ENCODE measurements around the gene METTL22. TPM values are rescaled to one million over a fixed set of nuclear protein-coding genes. Genes with fewer than 3 reads are reported as not detected.
A peak's percentile ranks its signal among the peaks of the same experiment; 100 is the strongest.

Gene METTL22
- total RNA-seq, 1 experiment from 2014 or later: 39.8 TPM

DNA sequence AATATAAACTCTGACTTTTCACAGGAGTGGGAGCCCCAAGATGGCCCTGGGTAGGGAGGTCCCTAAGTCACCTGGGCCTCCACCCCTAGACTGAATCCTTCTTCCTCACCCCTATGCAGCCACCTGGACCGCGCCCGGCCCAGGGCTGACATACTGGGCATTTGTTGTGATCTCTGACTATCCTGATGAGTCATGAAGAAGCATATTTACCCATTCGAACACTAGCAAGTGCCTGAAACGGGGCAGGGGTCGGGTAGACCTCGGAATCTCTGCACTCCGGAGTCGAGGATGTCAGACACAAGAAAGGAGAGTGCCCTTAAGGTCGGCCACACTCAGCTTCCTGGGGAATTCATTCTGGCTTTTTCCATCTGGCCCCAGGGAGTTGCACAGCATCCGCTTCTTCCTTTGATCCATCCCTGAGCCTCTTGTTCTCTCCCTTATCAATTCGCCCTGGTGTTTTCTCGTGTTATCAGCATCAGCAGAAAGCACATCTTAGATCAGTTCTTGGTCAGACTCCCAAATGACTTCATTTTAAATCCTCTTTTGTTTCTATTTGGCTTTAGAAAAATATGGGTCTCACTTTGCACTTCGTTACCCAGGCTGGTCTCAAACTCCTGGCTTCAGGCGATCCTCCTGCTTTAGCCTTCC lies 10.4 kb downstream of the METTL22 start:
- Mint-ChIP-seq H3K27me3 (ENCODE audit: insufficient read depth, unreplicated experiment) (no peaks in the 10 kb centered on the region), H3K4me3 (ENCODE audit: unreplicated experiment) (no peak overlapping the region), H3K36me3 (ENCODE audit: insufficient read depth, unreplicated experiment) (peaks cover 48% of the 10 kb centered on the region), H3K27ac (ENCODE audit: unreplicated experiment) (no peak overlapping the region), H3K9me3 (ENCODE audit: unreplicated experiment) (no peaks in the 10 kb centered on the region), H3K4me1 (ENCODE audit: low read depth, unreplicated experiment) (no peaks in the 10 kb centered on the region)
- H3K36me3 ChIP-seq (ENCODE audit: control insufficient read depth, insufficient read depth, low read length): peaks cover 1% of the 10 kb centered on the region; the same call in 1 of the 2 replicates
- H3K27me3 ChIP-seq (replicated peaks; ENCODE audit: control insufficient read depth, insufficient read depth, low read length): no peaks in the 10 kb centered on the region
- H3K9me3 ChIP-seq: no peaks in the 10 kb centered on the region
- H3K4me3 ChIP-seq (ENCODE audit: low read depth, low read length): no peak overlapping the region
- CTCF ChIA-PET: no interaction called here
- intact Hi-C loops (cut with micrococcal nuclease; ENCODE audit: unreplicated experiment): no loop called here
- TF ChIP-seq, protein P1, sequence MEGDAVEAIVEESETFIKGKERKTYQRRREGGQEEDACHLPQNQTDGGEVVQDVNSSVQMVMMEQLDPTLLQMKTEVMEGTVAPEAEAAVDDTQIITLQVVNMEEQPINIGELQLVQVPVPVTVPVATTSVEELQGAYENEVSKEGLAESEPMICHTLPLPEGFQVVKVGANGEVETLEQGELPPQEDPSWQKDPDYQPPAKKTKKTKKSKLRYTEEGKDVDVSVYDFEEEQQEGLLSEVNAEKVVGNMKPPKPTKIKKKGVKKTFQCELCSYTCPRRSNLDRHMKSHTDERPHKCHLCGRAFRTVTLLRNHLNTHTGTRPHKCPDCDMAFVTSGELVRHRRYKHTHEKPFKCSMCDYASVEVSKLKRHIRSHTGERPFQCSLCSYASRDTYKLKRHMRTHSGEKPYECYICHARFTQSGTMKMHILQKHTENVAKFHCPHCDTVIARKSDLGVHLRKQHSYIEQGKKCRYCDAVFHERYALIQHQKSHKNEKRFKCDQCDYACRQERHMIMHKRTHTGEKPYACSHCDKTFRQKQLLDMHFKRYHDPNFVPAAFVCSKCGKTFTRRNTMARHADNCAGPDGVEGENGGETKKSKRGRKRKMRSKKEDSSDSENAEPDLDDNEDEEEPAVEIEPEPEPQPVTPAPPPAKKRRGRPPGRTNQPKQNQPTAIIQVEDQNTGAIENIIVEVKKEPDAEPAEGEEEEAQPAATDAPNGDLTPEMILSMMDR (IDR thresholded peaks at IDR 0.05; ENCODE audit: insufficient read depth in 1 of 2, low read depth in 1 of 2, low read length in 1 of 2, severe bottlenecking in 1 of 2, unreplicated experiment in 1 of 2): no peak
- POLR2A ChIA-PET: no interaction called here
- no peak for DNase-seq
- no peaks in the 10 kb centered on the region for H3K4me1 ChIP-seq
- no TSS peak for BruUV-seq (replicated peaks)

DNA sequence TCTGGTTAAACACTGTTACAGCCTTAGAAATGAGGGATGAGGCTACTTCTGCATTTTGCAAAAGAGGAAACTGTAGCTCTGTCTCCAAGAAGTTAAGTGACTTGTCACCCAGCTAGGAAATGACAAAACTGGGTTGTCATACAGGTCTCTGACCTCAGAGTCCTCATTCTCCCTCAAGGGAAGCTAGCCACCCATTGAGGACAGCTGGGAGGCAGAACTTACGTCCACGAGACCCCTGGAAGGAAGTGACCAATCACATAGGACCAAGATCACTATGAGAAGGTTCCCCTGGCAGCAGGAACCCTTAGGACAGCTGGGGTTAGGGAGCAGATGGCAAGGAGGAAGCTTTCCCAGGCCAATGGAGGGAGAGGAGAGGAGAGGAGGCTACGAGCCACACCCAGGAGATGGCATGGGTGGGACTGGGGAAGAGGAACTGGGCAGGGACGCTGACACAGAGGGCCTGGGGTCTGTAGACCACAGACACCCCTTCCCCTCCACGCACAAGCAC lies 11.2 kb downstream of the METTL22 start:
- H3K4me1 Mint-ChIP-seq (ENCODE audit: low read depth, unreplicated experiment): no peaks in the 10 kb centered on the region
- Histone ChIP-seq H3K9me3 (no peaks in the 10 kb centered on the region), H3K4me1 (no peaks in the 10 kb centered on the region), H3K36me3 (ENCODE audit: control insufficient read depth, insufficient read depth, low read length) (peaks cover 4% of the 10 kb centered on the region), H3K4me3 (ENCODE audit: low read depth, low read length) (no peak overlapping the region), H3K27me3 (replicated peaks; ENCODE audit: control insufficient read depth, insufficient read depth, low read length) (no peaks in the 10 kb centered on the region)
- no peaks in the 10 kb centered on the region for H3K27me3 Mint-ChIP-seq (ENCODE audit: insufficient read depth, unreplicated experiment)
- no peak for DNase-seq
- ChIA-PET CTCF (no interaction called here), POLR2A (no interaction called here)
- TF ChIP-seq, protein P1 (IDR thresholded peaks at IDR 0.05; ENCODE audit: insufficient read depth in 1 of 2, low read depth in 1 of 2, low read length in 1 of 2, severe bottlenecking in 1 of 2, unreplicated experiment in 1 of 2): no peak
- intact Hi-C loops (cut with micrococcal nuclease; ENCODE audit: unreplicated experiment): no loop called here
- no peak overlapping the region for H3K27ac Mint-ChIP-seq (ENCODE audit: unreplicated experiment)
- no peaks in the 10 kb centered on the region for H3K9me3 Mint-ChIP-seq (ENCODE audit: unreplicated experiment)
- H3K36me3 Mint-ChIP-seq (ENCODE audit: insufficient read depth, unreplicated experiment): peaks cover 49% of the 10 kb centered on the region
- no peak overlapping the region for H3K4me3 Mint-ChIP-seq (ENCODE audit: unreplicated experiment)
- no TSS peak for BruUV-seq (replicated peaks)

DNA sequence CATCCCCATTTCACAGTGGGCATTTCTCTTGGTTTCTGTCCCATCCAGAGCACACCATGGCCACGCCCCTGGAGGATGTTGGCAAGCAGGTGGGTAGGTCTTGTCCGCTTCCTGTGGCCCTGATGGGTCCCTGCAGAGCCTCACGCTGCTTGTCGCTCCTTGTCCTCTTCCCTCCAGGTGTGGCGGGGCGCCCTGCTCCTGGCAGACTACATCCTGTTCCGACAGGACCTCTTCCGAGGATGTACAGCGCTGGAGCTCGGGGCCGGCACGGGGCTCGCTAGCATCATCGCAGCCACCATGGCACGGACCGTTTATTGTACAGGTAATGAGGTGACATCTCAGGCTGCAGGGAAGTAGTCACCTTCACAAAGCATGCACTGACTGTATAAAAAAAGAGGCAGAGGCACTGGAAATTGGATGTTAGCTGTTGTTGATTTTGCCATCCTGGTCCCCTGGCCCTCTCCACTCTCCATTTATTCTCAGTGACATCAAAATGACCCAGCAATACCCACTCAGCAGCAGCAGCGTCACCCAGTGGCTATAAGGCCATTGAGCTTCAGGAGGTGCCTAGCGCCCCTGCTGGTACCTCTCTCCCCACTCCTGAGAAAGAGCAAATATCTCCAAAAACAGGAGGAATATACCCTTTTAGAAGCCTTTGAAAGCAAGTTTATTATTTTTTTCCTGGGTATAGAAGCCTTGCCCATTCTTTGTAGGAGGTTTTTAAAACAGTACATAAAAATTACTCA lies 13.7 kb downstream of the METTL22 start:
- Mint-ChIP-seq H3K9me3 (ENCODE audit: unreplicated experiment) (no peaks in the 10 kb centered on the region), H3K27me3 (ENCODE audit: insufficient read depth, unreplicated experiment) (no peaks in the 10 kb centered on the region), H3K4me3 (ENCODE audit: unreplicated experiment) (no peak overlapping the region), H3K36me3 (ENCODE audit: insufficient read depth, unreplicated experiment) (peaks cover 60% of the 10 kb centered on the region), H3K4me1 (ENCODE audit: low read depth, unreplicated experiment) (no peaks in the 10 kb centered on the region), H3K27ac (ENCODE audit: unreplicated experiment) (no peak overlapping the region)
- Histone ChIP-seq H3K36me3 (ENCODE audit: control insufficient read depth, insufficient read depth, low read length) (peaks cover 4% of the 10 kb centered on the region), H3K27me3 (replicated peaks; ENCODE audit: control insufficient read depth, insufficient read depth, low read length) (no peaks in the 10 kb centered on the region), H3K4me1 (no peaks in the 10 kb centered on the region), H3K4me3 (ENCODE audit: low read depth, low read length) (no peak overlapping the region), H3K9me3 (no peaks in the 10 kb centered on the region)
- TF ChIP-seq, protein P1 (IDR thresholded peaks at IDR 0.05; ENCODE audit: insufficient read depth in 1 of 2, low read depth in 1 of 2, low read length in 1 of 2, severe bottlenecking in 1 of 2, unreplicated experiment in 1 of 2): peak; percentile 31 to 69
- peak in 1 of 2 experiments; percentile 15 for DNase-seq
- CTCF ChIA-PET: interaction anchor here (0.6 kb wide), 1 partner anchor 285 kb away, joined by 3 read pairs; no protein-coding TSS in a partner anchor
- intact Hi-C loops (cut with micrococcal nuclease; ENCODE audit: unreplicated experiment): loop anchor here (1.0 kb wide), 1 partner anchor 63 kb away; no protein-coding TSS in a partner anchor
- POLR2A ChIA-PET: no interaction called here
- BruUV-seq (replicated peaks): no TSS peak

Data from Caco-2 (cell line).